ENCODE results near the gene SMAD3.

SMAD3 gene

DNA sequence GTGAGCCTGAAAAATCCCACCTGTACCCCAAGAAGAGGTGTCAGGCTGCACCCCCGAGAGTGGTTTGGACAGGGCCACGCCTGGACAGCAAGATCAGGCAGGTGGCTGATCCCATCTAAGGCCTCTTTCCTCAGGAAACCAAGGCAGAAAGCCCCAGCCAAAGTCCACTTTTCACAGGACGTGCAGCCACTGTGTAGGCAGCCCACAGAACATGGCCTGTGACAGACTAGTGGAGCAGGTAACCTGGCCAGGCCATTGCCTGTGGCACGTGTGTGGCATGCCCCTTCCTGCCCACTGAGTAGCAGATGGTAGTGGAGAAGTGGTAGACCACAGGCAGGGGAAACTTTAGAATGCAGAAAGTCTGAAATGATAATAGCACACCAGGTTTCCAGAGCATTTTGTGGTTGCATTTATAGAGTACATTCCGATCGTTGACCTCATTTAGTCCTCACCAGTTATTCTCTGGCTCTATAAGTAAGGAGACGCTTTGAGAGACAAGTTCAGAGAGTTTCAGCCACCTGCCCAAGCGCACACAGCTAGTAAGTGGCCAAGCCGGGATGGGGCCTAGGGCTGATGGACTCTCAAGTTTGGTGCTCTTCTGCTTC, 120.3 kb downstream of the SMAD3 start:
- no peak for DNase-seq

DNA sequence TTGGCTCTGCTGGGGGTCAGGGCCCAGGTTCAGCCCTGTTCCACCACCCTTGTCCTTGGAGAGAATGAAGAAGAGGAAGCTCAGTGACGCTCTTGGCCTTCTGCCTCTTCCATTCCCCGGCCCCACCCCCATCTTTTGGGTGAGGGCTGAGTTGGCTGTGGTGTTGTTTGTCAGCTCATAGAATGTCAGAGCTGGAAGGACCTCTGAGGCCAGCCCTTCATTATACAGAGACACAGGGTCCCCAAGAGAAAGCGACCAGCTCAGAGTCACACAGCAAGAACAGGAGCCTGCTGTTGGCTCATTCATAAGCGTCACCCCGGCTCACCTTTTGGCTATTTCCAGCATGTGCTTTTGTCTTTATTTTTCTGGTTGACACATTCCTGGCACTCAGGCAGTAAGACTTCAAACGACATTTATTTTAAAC, 120.8 kb downstream of the SMAD3 start:
- no peak for DNase-seq

GRCh38 chr15:67186688-67187087, 121.3 kb downstream of the SMAD3 start:
- no peak for DNase-seq

DNA sequence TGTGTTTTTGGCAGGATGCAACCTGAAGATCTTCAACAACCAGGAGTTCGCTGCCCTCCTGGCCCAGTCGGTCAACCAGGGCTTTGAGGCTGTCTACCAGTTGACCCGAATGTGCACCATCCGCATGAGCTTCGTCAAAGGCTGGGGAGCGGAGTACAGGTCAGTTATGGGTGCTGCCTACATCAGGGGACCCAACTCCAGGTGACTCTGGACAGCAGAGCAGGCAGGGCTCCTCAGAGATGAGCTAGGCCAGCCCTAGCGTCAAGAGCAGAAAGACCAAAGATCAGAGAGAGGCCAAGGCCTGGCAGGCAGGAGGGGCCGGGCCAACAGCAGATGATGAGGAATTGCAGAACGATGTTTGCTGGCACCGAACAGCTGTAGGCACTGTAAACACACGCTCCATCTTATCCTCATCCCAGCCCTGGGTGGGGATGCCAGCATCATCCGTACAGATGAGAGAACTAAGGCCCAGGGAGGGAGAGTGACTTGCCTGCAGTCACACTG, 122.0 kb downstream of the SMAD3 start:
- DNase-seq, result no peak

DNA sequence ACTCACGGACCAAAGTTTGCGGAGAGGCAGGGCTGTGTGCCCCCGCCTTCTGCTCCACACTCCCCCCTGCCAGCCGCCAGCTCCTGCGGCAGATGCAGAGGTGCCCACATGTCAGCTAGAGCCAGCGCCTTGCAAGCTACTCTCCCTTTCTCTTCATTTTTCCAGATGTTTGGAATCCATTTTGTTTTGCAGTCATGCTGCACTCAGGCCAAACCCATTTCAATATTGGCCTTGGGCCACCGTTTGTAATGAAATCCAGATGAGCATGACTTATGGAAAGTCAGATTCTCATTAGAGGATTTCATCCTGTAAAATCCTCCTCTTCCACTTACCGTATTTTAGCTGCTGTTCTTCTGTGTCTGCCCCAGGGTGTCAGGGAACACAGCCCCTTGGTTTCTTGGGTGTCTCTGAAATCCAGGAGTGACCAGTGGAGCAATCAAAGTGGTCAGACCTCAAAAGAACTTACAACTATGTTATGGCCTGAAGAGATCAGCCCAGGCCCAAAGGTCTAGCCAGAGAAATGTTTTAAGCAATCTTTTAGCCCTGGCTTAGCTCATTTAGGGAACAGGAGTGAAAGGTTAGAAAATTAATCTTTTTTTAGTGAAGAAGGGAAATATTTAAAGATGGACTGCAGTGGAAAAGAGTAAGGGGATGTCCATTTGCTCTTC, 123.3 kb downstream of the SMAD3 start:
- no peak for DNase-seq

- no peak for DNase-seq
Measured at GRCh38 chr15:67189326-67190051, 124.1 kb downstream of the SMAD3 start.

DNA sequence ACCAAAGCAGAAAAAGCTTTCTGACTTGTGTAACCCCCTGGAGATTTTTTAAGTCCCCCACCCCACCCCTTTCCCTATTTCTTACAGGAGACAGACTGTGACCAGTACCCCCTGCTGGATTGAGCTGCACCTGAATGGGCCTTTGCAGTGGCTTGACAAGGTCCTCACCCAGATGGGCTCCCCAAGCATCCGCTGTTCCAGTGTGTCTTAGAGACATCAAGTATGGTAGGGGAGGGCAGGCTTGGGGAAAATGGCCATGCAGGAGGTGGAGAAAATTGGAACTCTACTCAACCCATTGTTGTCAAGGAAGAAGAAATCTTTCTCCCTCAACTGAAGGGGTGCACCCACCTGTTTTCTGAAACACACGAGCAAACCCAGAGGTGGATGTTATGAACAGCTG, 124.9 kb downstream of the SMAD3 start:
- DNase-seq, result no peak

GRCh38 chr15:67190813-67191212, 125.4 kb downstream of the SMAD3 start:
- no peak for DNase-seq

GRCh38 chr15:67192185-67192820, 126.9 kb downstream of the SMAD3 start:
- no peak for DNase-seq

DNA sequence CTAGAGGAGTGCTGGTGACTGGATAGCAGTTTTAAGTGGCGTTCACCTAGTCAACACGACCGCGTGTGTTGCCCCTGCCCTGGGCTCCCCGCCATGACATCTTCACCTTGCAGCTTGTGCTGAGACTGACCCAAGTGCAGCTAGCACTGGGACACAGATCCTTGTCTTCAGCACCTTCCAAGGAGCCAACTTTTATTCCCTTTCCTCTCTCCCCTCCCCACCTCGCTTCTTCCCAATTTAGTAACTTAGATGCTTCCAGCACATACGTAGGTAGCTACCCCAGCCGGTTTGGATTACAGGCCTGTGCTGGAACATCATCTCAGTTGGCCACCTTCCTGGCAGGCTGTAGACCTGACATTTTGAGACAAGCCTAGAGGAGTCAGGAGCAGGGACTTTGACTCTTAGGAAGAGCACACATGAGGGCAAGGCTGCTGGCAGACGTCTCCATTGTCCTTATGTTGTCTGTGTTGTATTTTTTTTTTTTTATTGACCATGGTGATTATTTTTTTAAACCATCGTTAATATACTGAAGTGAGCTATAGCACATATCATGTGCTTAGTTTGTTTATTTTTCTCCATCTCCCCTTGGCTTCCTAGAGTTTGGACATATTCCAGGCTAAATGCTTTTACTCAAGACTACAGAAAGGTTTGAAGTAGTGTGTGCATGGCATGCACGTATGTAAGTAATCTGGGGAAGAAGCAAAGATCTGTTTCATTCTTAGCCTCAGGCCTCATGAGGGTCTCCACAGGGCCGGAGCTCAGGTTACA, 128.0 kb downstream of the SMAD3 start:
- DNase-seq, result no peak

- no peak for DNase-seq
Measured at GRCh38 chr15:67194171-67195114, 129.0 kb downstream of the SMAD3 start.

DNA sequence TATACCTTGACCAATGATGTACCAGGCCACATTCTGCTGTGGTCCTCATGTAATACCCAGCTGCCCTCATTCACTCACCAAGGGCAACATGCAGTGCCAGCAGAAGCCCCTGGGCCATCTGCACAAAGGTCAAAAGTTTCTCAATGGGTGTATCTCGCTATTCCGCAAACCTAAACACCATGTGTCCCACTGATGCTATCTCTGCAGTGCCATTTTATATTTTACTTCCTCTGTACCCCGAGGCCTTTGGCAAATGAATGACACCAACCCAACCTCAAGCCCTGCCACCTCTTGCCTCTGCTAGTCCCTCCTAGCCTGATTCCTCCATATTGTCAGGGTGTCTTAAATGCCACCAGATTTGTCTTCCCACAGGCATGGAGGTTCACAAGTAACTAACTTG, 129.9 kb downstream of the SMAD3 start:
- DNase-seq, result no peak

DNA sequence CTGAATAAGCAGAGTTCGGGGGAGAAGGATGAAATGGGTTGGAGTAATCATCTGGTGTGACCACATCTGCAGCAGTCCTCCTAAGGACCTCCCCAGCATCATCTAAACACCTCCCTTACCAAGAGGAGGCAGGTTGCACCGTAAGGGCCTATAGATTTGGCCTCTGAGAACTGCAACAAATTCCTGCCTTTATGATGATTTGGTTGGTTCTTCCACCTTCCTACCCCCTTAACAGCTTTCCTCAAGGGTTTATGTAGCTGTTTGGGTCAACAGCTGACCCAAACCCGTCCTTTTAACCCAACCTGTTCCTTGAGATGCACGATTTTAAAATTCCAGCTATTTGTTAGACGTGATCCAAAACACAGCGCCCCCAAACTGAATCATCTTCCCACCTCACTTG, 130.8 kb downstream of the SMAD3 start:
- no peak for DNase-seq

- DNase-seq, result no peak
Measured at GRCh38 chr15:67196672-67197363, 131.4 kb downstream of the SMAD3 start.

DNA sequence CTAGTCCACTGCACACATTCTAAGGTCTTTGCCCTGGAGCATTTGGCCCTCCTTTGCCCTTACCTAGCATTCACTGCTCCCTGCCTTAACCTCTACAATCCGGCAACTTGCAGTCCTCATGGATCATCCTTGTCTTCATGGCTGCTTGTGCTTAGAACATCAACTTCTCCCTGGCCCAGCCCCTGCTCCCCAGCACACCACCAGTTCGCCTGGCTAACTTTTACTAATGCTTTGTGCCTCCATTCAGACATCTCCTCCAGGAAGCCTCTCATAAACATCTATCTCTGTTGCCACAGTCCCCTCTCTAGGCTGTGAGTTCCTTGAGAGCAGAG, 131.9 kb downstream of the SMAD3 start:
- no peak for DNase-seq

DNA sequence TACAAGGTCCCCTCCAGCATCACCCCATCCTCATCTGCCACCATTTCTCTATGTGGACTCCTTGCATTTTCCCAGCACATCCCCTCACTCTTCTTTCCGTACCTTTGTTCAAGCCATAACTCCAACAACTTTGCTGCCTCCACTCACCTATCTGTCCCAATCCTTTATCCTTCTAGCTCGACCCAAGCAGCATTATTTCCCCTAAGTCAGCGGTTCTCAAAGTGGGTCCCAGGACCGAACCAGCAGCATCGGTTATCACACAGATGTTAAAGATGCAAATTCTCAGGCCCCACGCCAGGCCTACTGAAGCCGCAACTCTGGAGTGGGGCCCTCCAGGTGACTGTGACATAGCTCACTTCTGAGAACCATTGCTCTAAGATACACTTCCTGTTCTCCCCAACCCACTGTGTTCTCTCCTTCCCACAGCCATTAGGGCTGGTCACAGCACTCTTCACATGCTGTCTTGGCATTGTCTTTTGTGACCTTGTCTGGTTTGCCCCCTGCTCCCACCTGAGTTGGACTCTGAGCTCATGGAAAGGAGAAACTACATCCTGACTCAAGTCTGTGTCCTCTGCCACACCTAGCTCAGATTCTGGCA, 132.9 kb downstream of the SMAD3 start:
- no peak for DNase-seq

DNA sequence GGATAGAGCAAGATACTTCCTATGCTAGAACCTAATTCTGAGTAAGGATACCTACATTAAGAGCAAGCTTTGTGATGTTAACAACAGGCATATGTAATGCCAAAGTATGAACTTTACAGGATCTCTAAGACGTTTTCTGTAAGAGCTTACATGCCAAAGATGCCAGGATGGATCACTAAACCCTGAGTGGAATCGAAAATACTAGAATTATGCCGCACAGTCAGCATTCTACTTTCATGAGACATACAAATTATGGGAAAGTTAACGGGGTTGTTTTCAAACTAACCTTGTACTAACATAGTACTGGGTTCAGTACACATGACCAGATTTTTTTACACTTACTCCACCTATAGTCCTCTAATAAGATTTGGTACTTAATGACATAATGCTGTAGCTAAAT, 134.0 kb downstream of the SMAD3 start:
- no peak for DNase-seq

DNA sequence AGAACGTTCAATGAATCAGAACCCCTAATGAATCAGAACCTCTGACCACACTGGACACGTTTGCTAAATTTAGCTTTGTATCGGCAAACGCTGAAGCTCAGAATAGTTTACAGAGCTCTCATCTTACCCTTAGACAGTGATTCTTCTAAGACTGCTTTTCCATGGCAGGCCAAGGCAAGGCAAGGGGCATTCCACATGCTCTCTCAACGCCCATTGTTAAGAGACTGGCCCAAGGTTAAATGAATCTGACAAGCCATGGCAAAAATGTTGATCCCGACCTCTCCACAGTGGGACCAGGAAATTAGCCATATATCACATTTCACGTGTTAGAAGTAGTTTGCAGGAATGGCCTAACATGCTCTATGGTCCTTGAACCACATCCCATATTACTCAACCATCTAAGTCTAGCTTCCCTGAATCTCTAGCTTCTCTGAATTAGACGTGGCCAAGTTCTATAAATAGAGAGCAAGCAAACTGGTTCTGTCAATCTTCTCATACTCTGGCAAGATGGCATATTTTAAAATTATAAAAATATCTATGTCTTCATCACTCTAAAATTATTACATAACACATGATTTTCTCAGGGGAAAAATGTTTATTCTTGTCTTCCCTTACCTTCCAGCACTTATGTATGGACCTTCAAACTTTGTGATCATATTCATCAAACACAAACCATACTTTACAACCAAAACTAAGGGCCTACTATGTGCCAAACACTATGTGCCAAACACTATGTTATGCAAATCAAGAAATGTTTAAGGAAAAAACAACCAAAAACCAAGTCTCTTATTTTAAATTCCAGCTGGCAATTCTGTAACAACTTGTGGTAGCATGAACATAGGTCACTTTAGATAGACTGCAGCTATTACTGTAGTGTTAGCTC, 134.7 kb downstream of the SMAD3 start:
- no peak for DNase-seq

GRCh38 chr15:67201136-67201535, 135.7 kb downstream of the SMAD3 start:
- no peak for DNase-seq

- no peak for DNase-seq
Measured at GRCh38 chr15:67202091-67202490, 136.7 kb downstream of the SMAD3 start.
